ENCODE results near the gene PRDM16.

Gene PRDM16

GRCh38 chr1:3061566-3061965 is 7.4 kb upstream of the PRDM16 start:
- TF ChIP-seq SP3 (tag by site-specific recombination; IDR thresholded peaks at IDR 0.05) (no peak), ZNF658 (tag by site-specific recombination; IDR thresholded peaks at IDR 0.05) (no peak), PRDM4 (tag by site-specific recombination; IDR thresholded peaks at IDR 0.05) (no peak)
- POLR2A ChIA-PET: no interaction called here
- no peaks in the 10 kb centered on the region for H3K4me1 ChIP-seq (ENCODE audit: control insufficient read depth, insufficient read depth, low read length)
- no peak overlapping the region for H3K4me3 ChIP-seq (ENCODE audit: low read depth, low read length)
- H3K36me3 ChIP-seq (ENCODE audit: control insufficient read depth in 2 of 2, insufficient read depth in 1 of 2, low read length in 2 of 2): no peaks in the 10 kb centered on the region
- CTCF ChIA-PET: no interaction called here
- no peaks in the 10 kb centered on the region for H3K9me3 ChIP-seq (ENCODE audit: control insufficient read depth, insufficient read depth, low read depth, low read length)
- no peak overlapping the region for H3K27ac ChIP-seq (ENCODE audit: extremely low read depth, low read depth, low read length)

GRCh38 chr1:3061981-3062615 is 6.9 kb upstream of the PRDM16 start:
- H3K9me3 ChIP-seq (ENCODE audit: control insufficient read depth, insufficient read depth, low read depth, low read length): no peaks in the 10 kb centered on the region
- ChIA-PET CTCF (no interaction called here), POLR2A (no interaction called here)
- H3K27ac ChIP-seq (ENCODE audit: extremely low read depth, low read depth, low read length): no peak overlapping the region
- no peak overlapping the region for H3K4me3 ChIP-seq (ENCODE audit: low read depth, low read length)
- H3K4me1 ChIP-seq (ENCODE audit: control insufficient read depth, insufficient read depth, low read length): no peaks in the 10 kb centered on the region
- H3K36me3 ChIP-seq (ENCODE audit: control insufficient read depth in 2 of 2, insufficient read depth in 1 of 2, low read length in 2 of 2): no peaks in the 10 kb centered on the region
- TF ChIP-seq ZNF48 (tag by site-specific recombination; IDR thresholded peaks at IDR 0.05) (no peak), ZNF660 (tag by site-specific recombination; IDR thresholded peaks at IDR 0.05) (no peak), ZNF76 (tag by site-specific recombination; IDR thresholded peaks at IDR 0.05; ENCODE audit: borderline replicate concordance, low read depth) (no peak), ZNF555 (tag by site-specific recombination; conservative IDR thresholded peaks at IDR 0.05) (no peak), ZFP3 (tag by site-specific recombination; IDR thresholded peaks at IDR 0.05; ENCODE audit: low read depth) (no peak), ZNF324 (tag by site-specific recombination; IDR thresholded peaks at IDR 0.05) (no peak), KLF1 (tag by site-specific recombination; IDR thresholded peaks at IDR 0.05) (peak; percentile 48)

- Histone ChIP-seq H3K9me3 (ENCODE audit: control insufficient read depth, insufficient read depth, low read depth, low read length) (no peaks in the 10 kb centered on the region), H3K36me3 (ENCODE audit: control insufficient read depth in 2 of 2, insufficient read depth in 1 of 2, low read length in 2 of 2) (no peaks in the 10 kb centered on the region), H3K4me1 (ENCODE audit: control insufficient read depth, insufficient read depth, low read length) (no peaks in the 10 kb centered on the region), H3K27ac (ENCODE audit: extremely low read depth, low read depth, low read length) (no peak overlapping the region), H3K4me3 (ENCODE audit: low read depth, low read length) (no peak overlapping the region)
- TF ChIP-seq AEBP2 (tag by site-specific recombination; IDR thresholded peaks at IDR 0.05; ENCODE audit: borderline replicate concordance) (no peak), ZBTB48 (tag by site-specific recombination; IDR thresholded peaks at IDR 0.05) (no peak), ZNF830 (tag by site-specific recombination; IDR thresholded peaks at IDR 0.05; ENCODE audit: low read depth) (no peak), ZBTB10 (tag by site-specific recombination; IDR thresholded peaks at IDR 0.05) (no peak), ZNF514 (tag by site-specific recombination; IDR thresholded peaks at IDR 0.05) (no peak), PRDM2 (tag by site-specific recombination; IDR thresholded peaks at IDR 0.05; ENCODE audit: borderline replicate concordance) (no peak)
- ChIA-PET CTCF (no interaction called here), POLR2A (no interaction called here)
Observed at GRCh38 chr1:3062616-3063378, 6.2 kb upstream of the PRDM16 start.
